OCI-LY1 (cell line): ENCODE measurements around the gene AFP.

Experiments used
- EZH2 ChIP-seq: fragments of 200-600 bp; sonication (generic), shearing (Covaris generic); IDR thresholded peaks from 2 replicates; pipeline ENCODE4 v1.8.0; 2017; ENCODE audit warnings: borderline replicate concordance, mixed run types, mild to moderate bottlenecking, antibody characterized with exemption, low read length, moderate library complexity, mixed read lengths
- TF ChIP-seq, protein P1 (sequence below): fragments of 200-600 bp; sonication (generic), shearing (Covaris generic); IDR thresholded peaks from 2 replicates; pipeline ENCODE4 v1.5.1; 2017; ENCODE audit warnings: mild to moderate bottlenecking, antibody characterized with exemption, low read length, moderate library complexity, mixed read lengths

GRCh38 chr4:73470728-73471127, 34.7 kb downstream of the AFP start:
- TF ChIP-seq, protein P1, sequence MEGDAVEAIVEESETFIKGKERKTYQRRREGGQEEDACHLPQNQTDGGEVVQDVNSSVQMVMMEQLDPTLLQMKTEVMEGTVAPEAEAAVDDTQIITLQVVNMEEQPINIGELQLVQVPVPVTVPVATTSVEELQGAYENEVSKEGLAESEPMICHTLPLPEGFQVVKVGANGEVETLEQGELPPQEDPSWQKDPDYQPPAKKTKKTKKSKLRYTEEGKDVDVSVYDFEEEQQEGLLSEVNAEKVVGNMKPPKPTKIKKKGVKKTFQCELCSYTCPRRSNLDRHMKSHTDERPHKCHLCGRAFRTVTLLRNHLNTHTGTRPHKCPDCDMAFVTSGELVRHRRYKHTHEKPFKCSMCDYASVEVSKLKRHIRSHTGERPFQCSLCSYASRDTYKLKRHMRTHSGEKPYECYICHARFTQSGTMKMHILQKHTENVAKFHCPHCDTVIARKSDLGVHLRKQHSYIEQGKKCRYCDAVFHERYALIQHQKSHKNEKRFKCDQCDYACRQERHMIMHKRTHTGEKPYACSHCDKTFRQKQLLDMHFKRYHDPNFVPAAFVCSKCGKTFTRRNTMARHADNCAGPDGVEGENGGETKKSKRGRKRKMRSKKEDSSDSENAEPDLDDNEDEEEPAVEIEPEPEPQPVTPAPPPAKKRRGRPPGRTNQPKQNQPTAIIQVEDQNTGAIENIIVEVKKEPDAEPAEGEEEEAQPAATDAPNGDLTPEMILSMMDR = no peak
- no peak for TF ChIP-seq EZH2
